Umbilical cord (tissue), 2 donors: ENCODE measurements around the gene MAP3K20. TPM values are rescaled to one million over a fixed set of nuclear protein-coding genes. Genes with fewer than 3 reads are reported as not detected.

Source experiments
- DNase-seq: peaks from one replicate; pipeline ENCODE4 v3.0.0-alpha.2; 2015; ENCODE audit warnings: low spot score
- total RNA-seq: library from RNA; depleted of rRNA; stranded (reverse); fragments of >200 nt; gene quantifications from one replicate; pipeline ENCODE4 v1.2.3, GENCODE V29; 2014; ENCODE audit warnings: low replicate concordance; ENCODE audit not compliant: insufficient read depth

Gene MAP3K20
- total RNA-seq, 1 donor from 2014 or later: 72.0 TPM

DNA sequence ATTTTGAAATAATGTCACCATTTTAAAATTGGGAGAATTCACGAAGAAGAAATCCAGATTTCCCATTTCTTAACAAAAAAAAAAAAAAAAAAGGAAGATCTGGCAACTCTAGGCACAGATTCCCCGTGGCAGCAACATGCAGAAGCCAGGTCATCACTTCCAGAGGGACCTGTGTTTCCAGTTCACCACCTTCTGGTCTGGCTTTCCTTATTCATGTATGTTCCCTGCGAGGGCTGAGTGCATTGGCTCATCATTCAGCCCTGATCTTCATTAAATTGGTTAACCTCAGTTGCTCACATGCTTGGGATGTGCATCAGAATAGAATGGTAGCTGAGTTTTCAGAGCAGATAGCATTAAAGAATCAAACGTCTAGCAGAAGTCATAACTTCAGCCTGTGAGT, 25.0 kb upstream of the MAP3K20 start:
- no peak for DNase-seq

DNA sequence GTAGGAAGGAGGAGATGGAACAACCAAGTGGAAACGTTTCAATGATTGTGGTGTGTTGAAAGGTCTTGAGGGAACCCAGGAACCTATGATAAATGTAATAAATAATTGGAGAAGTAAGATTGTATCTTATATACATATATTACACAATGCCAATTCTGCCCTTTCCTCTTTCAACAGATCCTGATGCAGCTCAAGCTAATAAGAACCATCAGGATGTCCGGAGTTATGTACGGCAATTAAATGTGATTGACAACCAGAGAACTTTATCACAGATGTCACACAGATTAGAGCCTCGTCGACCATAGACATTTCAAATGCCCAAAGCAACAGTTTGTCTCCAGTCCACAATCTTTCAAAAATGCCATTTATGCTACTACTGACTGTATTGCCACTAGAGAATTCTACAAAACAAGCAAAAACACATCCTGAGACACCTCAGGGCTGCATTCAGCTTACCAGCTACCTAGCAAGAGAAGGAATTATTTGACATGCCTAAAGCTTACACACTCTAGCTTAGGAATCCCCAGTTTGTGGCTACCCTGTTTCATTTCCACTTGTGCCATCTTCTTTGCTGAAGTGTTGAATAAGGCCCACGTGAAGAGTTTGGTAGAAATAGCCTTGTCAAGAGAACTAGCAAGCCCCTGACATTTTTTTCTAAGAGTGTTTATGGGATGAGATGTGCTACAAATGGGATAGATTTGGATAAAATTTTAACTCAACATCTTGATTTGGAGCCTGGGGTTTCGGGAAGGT, 24.0 kb upstream of the MAP3K20 start:
- DNase-seq: no peak

DNA sequence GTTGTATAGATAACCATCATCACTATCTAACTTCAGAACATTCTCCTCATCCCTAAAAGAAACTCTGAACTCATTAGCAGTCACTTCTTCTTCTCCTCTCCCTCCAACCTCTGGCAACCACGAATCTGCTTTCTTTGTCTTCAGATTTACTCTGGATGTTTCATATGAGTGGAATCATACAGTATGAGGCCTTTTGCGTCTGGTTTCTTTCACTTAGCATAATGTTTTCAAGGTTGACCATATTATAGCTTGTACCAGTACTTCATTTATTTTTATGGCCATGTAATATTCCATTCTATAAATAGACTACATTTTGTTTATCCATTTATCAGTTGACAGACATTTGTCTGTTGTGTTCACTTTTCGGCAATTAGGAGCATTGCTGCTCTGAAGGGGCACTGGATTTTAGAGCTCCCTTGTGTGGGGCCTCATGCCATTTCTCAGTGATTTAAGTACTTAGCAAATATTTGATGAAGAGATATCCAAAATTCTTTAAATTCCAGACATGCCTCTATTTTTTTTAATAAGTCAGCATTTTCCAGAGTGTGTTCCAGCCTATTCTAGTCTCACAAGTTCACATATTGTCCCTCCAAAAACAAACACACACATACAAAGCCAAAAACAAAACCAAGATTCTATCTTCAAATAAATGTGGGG, 22.5 kb upstream of the MAP3K20 start:
- DNase-seq: no peak

DNA sequence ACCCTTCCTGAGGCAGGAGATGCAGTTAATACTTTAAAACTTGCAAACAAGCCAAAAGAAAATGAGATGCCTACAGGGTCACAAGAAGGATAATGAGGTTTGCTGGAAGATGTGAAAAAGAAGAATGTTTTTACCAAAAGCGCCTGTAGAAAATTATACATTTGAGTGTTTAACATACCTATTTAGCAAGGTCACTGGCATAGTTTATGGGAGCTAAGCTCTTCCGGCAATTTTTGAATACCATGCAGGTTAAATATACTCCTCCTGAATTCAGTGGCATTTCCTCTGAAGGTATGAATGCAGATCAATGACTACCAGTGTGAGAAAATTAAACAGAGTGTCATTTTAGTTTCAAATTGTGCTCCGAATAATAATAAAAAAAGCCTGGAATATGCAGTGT, 21.2 kb upstream of the MAP3K20 start:
- no peak for DNase-seq

DNA sequence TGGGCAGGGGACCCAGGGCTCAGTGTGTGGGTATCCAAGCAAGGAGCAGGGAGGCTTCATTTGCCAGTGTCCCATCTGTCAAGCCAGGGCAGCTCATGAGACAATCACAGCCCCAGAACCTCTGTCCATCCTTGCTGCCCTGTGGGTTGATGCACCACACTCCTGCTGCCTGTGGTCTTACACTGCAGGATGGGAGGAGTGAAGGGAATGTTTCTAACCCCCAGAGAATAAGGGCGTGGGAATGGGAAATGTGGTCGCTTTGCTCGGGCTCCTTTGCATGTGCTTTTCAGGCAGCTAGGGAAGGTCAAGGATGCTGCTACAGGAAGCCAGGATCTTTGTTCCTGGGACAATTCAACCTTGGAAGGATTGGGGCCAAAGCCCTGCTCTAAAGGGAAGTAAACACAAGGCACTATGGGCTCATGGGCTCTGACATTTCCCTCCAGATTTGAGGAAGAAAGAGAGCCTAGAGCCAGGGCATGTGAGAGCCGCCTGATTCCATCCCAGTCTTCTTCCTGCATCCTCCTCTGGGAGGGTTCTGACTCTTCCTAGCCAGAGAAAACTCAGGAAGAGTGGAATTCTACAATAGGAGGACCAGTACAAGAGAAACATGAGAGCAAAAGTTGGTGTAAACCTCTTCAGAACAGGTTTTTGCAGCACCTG, 18.8 kb upstream of the MAP3K20 start:
- no peak for DNase-seq

DNA sequence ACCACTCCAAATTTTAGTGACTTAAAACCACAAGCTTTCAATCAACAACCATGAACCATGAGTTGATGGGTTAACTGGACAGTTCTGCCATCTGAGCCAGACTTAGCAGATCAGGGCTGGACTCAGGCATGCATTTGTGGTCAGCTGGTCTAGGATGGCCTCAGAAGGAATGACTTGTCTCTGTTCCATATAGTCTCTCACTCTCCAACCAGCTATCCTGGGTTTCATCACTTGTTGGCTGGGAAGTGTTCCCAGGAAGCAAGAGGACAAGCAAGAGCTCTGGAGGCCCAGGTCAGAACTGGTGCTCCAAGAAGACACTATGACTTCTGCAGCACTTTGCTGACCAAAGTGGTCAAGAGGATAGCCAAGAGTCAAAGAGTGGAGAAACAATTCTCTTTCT, 17.5 kb upstream of the MAP3K20 start:
- no peak for DNase-seq

DNA sequence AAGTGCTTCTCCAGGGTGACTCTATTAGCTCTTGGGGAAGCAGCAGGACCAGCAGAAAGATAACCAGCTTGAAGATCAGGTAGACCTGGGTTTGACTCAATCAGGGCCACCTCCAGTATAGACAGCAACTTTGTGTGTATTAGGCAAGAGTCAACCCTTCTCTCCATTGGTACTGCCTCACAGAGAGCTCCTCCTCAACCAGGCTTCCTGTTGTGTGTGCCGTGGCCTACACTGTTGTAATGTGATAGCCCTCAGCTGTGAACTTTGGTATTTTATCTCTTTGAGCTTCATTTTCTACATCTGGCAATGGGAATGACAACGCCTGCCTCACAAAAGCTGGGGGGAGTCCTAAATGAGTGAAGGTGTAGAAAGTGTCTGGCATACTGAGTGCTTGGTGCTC, 17.0 kb upstream of the MAP3K20 start:
- no peak for DNase-seq

DNA sequence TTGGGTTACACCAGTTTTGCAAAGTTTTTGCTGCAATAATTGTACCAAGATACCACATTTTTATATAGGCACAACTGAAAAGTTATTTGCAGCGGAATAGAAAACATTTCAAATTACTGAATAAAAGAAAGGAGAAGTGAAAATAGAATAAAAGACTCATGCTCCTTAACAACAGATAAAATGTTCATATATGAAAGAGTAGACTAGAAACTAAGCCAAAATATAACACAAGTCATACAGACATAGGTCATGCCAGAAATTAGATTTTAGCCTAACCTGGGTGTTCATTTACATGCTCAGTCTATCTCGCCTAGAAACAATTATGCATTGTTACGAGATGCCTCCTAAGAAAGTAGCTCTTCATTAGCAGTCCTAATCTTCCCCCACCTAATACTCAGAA, 16.4 kb upstream of the MAP3K20 start:
- DNase-seq: no peak

DNA sequence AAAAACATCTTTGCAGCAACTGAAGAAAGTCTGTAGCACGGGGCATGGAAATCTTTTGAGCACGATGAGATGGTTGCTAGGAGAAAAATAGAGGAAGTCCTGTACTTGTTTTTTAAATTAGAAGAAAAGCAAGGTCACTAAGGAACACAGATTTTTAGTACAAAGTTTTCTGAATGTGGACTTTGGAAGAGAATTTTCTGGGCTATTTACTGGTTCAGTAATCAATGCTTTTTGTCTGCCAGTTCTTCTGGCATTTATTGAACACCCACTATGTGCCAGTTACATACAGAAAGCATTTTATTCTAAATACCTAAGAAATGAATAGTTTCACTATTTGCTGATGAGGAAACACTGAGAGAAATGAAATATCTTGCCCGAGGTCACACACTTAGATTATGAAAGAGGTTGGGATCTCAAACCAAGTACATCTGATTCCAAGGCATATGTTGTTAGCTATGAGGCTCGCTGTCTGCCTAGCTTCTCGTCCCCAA, 15.6 kb upstream of the MAP3K20 start:
- DNase-seq: no peak

DNA sequence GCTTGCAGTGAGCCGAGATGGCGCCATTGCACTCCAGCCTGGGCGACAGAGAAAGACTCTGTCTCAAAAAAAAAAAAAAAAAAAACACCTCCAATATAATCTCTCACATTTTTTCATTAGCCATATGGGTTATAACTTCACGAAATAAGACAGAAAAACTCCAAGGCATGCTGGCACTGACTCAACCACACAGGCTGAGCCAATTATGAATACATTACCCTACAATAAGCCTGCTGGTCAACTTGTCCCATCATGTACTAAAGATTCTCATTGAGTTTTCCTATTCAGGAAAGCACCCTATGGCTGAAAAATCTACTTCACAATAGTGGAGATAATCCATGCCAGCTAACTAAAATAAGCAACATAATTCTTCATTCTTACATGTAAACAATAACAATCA, 12.8 kb upstream of the MAP3K20 start:
- DNase-seq: no peak

DNA sequence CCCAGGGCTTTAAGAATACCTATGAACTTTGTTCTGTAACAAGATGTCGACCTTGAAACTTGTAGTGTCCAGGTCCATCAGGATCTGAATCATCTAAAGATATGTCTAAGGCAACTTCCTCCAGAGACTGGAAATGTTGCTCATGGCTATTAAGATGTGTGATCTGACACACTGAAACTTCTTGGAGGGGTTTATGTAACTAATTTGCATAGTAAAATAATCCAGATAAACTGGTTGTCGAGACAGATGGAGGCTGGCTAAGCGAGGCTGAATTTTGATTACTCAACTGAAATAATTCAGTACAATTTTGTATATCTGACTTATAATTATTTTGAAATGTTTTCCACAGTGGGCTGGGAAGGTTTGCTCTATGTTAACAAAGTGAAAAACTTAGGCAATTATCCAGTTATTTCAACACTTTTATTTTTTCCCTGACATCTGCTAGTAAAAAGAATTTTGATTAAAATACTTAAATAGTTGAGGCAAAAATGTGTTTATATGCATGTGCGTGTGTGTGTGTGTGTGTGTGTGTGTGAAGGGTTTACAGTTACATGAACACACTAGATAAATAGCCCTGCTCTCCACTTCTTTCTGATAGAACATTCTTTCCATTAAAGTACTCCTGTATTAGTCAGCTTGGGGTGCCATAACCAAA, 11.4 kb upstream of the MAP3K20 start:
- DNase-seq: no peak

DNA sequence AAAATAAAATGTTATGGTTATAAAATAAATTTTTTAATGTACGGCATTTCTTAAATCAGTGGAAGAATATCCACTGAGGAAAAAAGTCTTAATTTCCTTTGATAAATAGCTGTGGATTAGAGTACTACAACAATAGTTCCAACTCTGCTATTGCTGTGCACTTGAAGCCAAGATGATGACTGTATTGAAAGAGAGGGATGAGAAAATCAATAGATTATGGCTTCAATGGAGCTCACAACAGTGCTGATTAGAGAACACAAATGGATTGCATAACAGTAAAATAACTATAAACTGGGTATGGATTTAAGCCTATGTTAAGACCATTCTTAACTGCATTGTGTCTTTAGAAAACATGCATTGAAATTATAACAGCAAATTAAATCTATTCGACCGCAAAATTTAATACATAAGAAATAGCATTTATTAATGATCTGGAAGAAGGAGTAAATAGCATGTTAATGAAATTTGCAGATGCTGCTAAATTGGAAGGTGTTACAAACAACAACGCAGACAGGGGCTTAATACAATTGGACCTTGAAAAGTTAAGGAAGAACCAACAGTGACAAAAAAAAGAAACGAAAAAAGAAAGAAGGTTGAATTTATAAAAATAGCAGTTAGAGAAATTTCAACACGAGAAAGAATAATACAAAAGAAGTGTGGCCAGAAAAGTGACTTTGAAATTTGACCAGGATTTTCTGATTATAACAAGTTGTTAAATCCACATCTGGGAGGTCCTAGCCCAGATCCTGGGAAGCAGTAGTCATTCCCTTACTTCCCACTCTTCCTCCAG, 8.6 kb upstream of the MAP3K20 start:
- DNase-seq: no peak

DNA sequence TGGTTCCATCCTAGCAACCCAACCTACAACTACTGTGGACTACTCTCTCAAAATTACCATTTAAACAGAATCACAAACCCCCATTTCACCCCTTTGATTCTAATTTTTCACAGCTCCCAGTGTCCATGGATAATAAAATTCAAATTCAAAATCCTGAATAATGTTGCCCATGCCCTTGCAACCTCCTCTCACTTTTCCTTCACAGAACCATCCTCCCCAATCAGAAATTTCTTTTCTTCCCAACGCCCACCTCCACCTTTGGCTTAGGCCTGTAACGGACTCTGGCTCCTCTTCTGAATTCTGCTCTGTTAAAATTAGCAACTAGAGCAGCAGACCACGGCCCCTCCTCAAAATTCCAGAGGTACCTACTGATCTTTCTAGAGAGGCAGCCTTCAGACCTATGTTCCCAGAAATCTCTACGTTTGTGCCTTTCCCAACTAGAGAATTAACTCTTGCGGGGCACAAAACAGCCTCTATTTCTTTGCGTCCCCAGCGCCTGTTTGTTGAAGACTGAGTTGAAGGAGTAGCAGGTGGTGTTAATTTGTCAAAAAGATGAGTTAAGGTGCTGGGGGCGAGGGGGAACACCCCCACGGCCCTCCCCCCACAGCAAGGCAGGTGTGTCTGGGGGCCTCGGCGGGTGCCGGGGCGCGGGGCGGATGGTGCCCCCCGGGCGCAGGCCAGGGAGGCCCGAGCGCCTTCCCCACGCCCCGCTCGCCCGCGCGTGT, 428 bp upstream of the MAP3K20 start:
- DNase-seq: peak; percentile 36

DNA sequence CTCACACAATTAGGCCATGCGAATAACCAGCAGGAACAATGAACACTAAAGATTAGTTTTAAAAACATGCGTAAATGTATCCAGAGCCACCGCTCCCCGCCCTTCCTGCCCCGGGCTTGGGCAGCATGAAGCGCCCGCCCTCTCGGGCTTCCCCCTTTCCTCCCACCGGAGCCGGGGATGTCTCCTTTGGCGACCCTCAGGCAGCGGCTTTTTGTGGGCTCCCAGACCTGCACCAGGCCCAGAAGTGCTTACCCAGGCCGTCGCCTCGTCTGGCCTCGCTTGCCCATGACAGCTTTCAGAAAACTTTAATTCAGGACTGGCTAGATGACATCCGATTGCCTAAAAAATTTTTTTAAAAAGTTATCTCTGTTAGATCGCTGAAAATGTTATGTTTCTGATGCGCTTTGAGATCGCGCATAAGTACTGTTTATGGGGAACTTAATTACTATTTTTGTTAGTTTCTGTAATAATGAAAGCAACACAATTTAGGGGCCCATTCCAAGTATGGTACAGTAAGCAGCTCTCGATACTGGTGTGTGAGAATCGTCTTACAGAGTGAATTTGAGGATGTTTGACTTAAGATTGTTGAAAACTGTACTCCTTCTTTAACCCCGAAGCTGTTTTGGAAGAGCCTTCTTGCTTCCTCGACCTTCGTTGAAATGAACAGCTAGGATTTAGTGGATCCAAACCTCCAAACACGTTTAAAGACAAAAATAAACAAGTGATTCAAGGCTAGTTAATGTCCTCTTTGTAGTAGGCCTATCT, 1.1 kb downstream of the MAP3K20 start:
- DNase-seq: peak; percentile 61

DNA sequence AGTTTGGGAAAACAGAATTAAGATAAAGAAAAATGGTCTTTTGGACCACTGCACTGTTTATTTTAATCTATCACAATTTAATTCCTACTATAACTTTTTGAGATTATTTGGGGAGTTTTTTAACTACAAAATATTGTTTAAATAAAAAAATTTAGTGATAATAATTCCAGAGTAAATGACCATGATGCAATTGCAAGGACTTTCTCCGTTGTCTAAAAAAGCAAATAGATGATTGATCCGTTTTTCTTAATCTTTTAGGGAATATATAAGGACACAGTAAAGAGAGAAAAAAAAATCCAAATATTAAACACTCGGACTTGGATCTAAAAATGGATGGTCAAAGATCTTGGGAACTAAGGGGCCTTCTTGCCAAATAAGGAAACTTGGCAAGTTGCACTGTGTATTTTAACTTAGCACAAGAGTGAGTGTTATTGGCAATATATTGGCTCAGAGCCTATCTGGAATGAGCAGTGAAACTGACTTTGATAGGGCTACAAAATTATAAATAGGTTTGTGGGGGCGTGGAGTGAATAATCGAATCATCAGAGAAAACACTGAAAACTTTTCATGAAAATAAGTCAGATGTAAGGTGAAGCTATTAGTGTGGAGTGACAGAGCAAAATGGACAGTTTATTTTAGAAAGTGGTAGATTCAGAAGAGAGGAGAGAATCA, 2.0 kb downstream of the MAP3K20 start:
- no peak for DNase-seq

DNA sequence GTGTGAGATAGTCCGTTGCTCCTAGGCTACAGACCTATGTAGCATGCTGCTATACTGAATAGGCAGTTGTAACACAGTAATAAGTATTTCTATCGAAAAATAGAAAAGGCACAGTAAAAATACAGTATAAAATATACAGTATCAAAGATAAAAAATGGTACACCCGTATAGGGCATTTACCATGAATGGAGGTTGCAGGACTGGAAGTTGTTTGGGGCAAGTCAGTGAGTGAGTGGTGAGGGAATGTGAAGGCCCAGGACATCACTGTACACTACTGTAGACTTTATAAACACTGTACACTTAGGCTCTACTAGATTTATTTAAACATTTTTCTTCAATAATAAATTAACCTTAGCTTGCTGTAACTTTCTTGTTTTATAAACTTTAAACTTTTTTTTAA, 3.5 kb downstream of the MAP3K20 start:
- no peak for DNase-seq

DNA sequence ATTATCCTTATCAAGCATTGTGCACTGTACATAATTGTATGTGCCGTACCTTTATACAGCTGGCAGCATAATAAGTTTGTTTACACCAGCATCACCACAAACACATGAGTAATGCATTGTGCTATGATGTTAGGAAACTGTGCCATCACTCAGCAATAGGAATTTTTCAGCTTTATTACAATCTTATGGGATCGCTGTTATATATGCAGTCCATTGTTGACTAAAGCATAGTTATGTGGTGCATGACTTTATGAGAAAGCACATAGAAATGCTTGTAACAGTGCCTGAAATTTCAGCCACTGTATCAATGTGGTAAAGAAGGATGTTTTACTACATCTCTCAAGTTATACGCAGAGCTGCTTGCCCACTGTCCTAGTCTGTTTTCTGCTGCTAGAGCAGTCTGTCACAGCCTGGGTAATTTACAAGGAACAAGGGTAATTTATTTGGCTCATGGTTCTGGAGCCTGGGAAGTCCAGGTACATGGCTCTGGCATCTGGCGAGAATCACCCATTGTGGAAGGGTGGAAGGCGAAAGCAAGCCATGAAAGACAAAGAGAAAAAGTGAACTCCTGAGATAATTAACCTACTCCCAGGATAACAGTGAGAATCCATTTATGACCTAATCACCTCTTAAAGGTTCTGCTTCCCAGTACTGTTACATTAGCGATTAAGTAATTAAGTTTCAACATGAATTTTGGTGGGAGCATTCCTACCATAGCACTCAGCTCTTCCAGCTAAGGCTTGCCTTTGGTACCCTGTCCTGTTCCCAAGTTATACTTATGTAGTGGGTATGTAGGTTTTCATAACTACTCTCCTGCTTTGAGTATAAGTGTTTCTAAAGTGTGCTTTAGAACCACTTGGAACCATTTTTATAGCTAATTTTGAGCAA, 4.6 kb downstream of the MAP3K20 start:
- DNase-seq: no peak

DNA sequence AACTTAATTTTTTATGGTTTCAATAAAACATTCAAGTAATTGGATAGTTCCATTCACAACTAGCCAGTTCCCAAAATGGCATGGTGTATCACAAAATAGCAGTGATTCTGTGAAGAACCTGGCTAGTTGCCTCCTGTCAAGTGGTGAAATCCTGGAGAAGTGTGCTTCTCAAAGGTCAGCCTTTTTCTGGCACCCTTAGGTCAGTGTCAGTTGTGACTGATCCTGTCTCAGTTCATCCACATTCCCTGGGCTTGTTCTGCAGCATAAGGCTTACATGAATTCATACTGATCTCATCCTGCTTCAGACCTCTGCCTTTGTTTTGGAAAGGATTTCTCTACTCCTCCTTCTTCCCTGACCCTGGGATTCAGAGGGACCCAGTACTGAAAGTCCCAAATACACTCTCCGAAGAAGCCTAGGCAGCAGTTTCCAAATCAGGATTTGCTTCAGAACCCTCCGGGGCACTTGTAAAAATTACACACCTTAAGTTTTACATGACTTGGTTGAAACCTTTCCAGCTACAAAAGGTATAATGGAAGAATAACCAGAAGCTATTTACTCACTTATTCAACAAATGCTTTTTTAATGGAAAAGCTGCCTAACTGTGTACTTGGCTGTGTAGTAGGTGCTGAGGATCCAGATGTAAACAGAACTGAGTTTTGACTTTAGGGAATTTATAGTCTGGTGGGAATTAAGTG, 11.0 kb downstream of the MAP3K20 start:
- DNase-seq: no peak
